ENCODE measurements around the gene CSF3.
"Not testable (repeated sequence)": the region's sequence is repeated elsewhere in the genome, so short reads cannot be mapped to it uniquely, and the experiment has no call there.

DNA sequence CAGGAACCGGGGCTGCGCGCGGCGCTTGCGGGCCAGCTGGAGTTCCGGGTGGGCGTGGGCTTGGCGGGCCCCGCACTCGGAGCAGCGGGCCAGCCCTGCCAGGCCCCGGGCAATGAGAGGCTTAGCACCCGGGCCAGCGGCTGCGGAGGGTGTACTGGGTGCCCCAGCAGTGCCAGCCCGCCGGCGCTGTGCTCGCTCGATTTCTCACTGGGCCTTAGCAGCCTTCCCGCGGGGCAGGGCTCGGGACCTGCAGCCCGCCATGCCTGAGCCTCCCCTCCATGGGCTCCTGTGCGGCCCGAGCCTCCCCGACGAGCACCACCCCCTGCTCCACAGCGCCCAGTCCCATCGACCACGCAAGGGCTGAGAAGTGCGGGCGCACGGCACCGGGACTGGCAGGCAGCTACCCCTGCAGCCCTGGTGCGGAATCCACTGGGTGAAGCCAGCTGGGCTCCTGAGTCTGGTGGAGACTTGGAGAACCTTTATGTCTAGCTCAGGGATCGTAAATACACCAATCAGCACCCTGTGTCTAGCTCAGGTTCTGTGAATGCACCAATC lies 4.2 kb upstream of the CSF3 start:
- TF ChIP-seq, protein P1, sequence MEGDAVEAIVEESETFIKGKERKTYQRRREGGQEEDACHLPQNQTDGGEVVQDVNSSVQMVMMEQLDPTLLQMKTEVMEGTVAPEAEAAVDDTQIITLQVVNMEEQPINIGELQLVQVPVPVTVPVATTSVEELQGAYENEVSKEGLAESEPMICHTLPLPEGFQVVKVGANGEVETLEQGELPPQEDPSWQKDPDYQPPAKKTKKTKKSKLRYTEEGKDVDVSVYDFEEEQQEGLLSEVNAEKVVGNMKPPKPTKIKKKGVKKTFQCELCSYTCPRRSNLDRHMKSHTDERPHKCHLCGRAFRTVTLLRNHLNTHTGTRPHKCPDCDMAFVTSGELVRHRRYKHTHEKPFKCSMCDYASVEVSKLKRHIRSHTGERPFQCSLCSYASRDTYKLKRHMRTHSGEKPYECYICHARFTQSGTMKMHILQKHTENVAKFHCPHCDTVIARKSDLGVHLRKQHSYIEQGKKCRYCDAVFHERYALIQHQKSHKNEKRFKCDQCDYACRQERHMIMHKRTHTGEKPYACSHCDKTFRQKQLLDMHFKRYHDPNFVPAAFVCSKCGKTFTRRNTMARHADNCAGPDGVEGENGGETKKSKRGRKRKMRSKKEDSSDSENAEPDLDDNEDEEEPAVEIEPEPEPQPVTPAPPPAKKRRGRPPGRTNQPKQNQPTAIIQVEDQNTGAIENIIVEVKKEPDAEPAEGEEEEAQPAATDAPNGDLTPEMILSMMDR (IDR thresholded peaks at IDR 0.05): not testable (repeated sequence)
- TF ChIP-seq EP300 (IDR thresholded peaks at IDR 0.05; ENCODE audit: low read depth): not testable (repeated sequence)

Data from transverse colon (tissue), 3 donors.